ENCODE data around the gene ULK4. TPM values are rescaled to one million over a fixed set of nuclear protein-coding genes. Genes with fewer than 3 reads are reported as not detected.

ULK4 gene
- total RNA-seq, 1 experiment from 2014 or later, result 6.3 TPM

DNA sequence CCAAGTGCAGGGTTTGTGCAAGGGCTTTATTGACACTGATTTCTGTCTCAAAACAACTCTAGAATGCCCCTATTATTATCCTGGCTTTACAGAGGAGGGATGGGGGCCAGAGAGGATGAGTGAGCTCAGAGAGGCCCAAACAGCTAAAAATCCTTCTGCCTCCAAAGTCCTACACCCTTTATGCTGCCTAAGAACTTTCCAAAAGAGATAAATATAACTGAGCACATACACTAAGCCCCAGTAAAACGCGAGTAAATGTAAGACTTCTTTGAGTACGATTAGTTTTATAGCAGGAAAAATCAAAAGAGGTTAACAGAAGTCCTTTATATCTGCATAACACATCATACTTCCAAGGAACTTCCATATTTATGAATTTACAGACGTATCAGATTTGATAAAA lies 613.5 kb downstream of the ULK4 start:
- H3K4me1 ChIP-seq (ENCODE audit: control insufficient read depth in 1 of 2, insufficient read depth in 2 of 2, low read length in 2 of 2), result no peaks in the 10 kb centered on the region
- H3K4me2 ChIP-seq (ENCODE audit: low read length), result no peak overlapping the region
- H3K9ac ChIP-seq (ENCODE audit: low read length), result no peak overlapping the region
- H3K27ac ChIP-seq (ENCODE audit: low read depth, low read length), result no peak overlapping the region
- H4K20me1 ChIP-seq (ENCODE audit: insufficient read depth), result no peaks in the 10 kb centered on the region
- H3K36me3 ChIP-seq (ENCODE audit: control insufficient read depth in 1 of 2, insufficient read depth in 2 of 2, low read length in 2 of 2), result no peaks in the 10 kb centered on the region
- no peaks in the 10 kb centered on the region for H3K9me3 ChIP-seq (ENCODE audit: control insufficient read depth in 1 of 2, insufficient read depth in 1 of 2, low read depth in 1 of 2, low read length in 2 of 2)
- no peak for TF ChIP-seq EZH2 (IDR thresholded peaks at IDR 0.05)
- no peak for TF ChIP-seq ELF1 (IDR thresholded peaks at IDR 0.05; ENCODE audit: borderline replicate concordance, low read depth)
- no peak for TF ChIP-seq POLR2A (IDR thresholded peaks at IDR 0.05; ENCODE audit: borderline replicate concordance, extremely low read depth, insufficient read depth, insufficient read length)
- TF ChIP-seq EGR1 (IDR thresholded peaks at IDR 0.05; ENCODE audit: low read depth), result no peak
- TF ChIP-seq, protein P1, sequence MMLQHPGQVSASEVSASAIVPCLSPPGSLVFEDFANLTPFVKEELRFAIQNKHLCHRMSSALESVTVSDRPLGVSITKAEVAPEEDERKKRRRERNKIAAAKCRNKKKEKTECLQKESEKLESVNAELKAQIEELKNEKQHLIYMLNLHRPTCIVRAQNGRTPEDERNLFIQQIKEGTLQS (IDR thresholded peaks at IDR 0.05), result no peak
- no peaks in the 10 kb centered on the region for H3K27me3 ChIP-seq (ENCODE audit: insufficient read depth, low read length)
- H3K9me2 ChIP-seq (ENCODE audit: insufficient read depth), result no peaks in the 10 kb centered on the region
- DNase-seq (ENCODE audit: low read depth, low spot score) (no peak), ATAC-seq (no peak)
- intact Hi-C loops (cut with micrococcal nuclease), result no loop called here
- no peak overlapping the region for H2AFZ ChIP-seq (ENCODE audit: low read depth, low read length, poor library complexity, severe bottlenecking)
- POLR2A ChIA-PET, result no interaction called here
- CTCF ChIA-PET, result no interaction called here
- no TSS peak for BruUV-seq (replicated peaks)
- no peaks in the 10 kb centered on the region for H3K79me2 ChIP-seq (ENCODE audit: insufficient read depth, low read length)
- no peak overlapping the region for H3K4me3 ChIP-seq (replicated peaks in 1 of 2; ENCODE audit: low read depth in 1 of 2, low read length in 2 of 2)
- RAD21 ChIA-PET (ENCODE audit: low non-redundant PET in 1 of 2, low total read pairs in 2 of 2, uncharacterized antibody in 2 of 2, unreplicated experiment in 2 of 2), result no interaction called here

GRCh38 chr3:41346698-41347270 lies 615.1 kb downstream of the ULK4 start:
- POLR2A ChIA-PET, result no interaction called here
- TF ChIP-seq POLR2A (IDR thresholded peaks at IDR 0.05; ENCODE audit: borderline replicate concordance, extremely low read depth, insufficient read depth, insufficient read length) (no peak), CEBPB (IDR thresholded peaks at IDR 0.05; ENCODE audit: low read depth) (no peak), JUND (IDR thresholded peaks at IDR 0.05) (no peak), CTCF (IDR thresholded peaks at IDR 0.05 in 2 of 3, conservative IDR thresholded peaks at IDR 0.05 in 1 of 3; ENCODE audit: borderline replicate concordance in 1 of 3, insufficient read depth in 1 of 3, low read depth in 2 of 3, low read length in 2 of 3) (no peak), SRF (IDR thresholded peaks at IDR 0.05; ENCODE audit: low read depth) (no peak), ZBTB33 (IDR thresholded peaks at IDR 0.05; ENCODE audit: extremely low read depth, insufficient replicate concordance, low read length) (no peak), SIN3A (IDR thresholded peaks at IDR 0.05; ENCODE audit: low read depth) (no peak), EZH2 (IDR thresholded peaks at IDR 0.05) (no peak), EGR1 (IDR thresholded peaks at IDR 0.05; ENCODE audit: low read depth) (no peak), FOSL1 (IDR thresholded peaks at IDR 0.05; ENCODE audit: low read depth) (no peak), ZFX (IDR thresholded peaks at IDR 0.05) (no peak), CBX3 (IDR thresholded peaks at IDR 0.05; ENCODE audit: low read depth) (no peak), TCF7L2 (IDR thresholded peaks at IDR 0.05; ENCODE audit: borderline replicate concordance, extremely low read depth, insufficient read depth, insufficient read length) (no peak)
- TF ChIP-seq, protein P1 (IDR thresholded peaks at IDR 0.05), result no peak
- Histone ChIP-seq H3K27me3 (ENCODE audit: insufficient read depth, low read length) (no peaks in the 10 kb centered on the region), H3K27ac (ENCODE audit: low read depth, low read length) (no peak overlapping the region), H3K4me2 (ENCODE audit: low read length) (no peak overlapping the region), H4K20me1 (ENCODE audit: insufficient read depth) (no peaks in the 10 kb centered on the region), H3K4me1 (ENCODE audit: control insufficient read depth in 1 of 2, insufficient read depth in 2 of 2, low read length in 2 of 2) (no peaks in the 10 kb centered on the region), H3K9me2 (ENCODE audit: insufficient read depth) (no peaks in the 10 kb centered on the region), H3K9me3 (ENCODE audit: control insufficient read depth in 1 of 2, insufficient read depth in 1 of 2, low read depth in 1 of 2, low read length in 2 of 2) (no peaks in the 10 kb centered on the region), H2AFZ (ENCODE audit: low read depth, low read length, poor library complexity, severe bottlenecking) (no peak overlapping the region), H3K9ac (ENCODE audit: low read length) (no peak overlapping the region), H3K4me3 (replicated peaks in 1 of 2; ENCODE audit: low read depth in 1 of 2, low read length in 2 of 2) (no peak overlapping the region), H3K36me3 (ENCODE audit: control insufficient read depth in 1 of 2, insufficient read depth in 2 of 2, low read length in 2 of 2) (no peaks in the 10 kb centered on the region), H3K79me2 (ENCODE audit: insufficient read depth, low read length) (no peaks in the 10 kb centered on the region)
- no peak for DNase-seq (ENCODE audit: low read depth, low spot score)
- no TSS peak for BruUV-seq (replicated peaks)
- RAD21 ChIA-PET (ENCODE audit: low non-redundant PET in 1 of 2, low total read pairs in 2 of 2, uncharacterized antibody in 2 of 2, unreplicated experiment in 2 of 2), result no interaction called here
- intact Hi-C loops (cut with micrococcal nuclease), result no loop called here
- no peak for ATAC-seq
- CTCF ChIA-PET, result no interaction called here
